Mesodermal cell (in vitro differentiated cells): ENCODE results near the gene TMEM132C.
"Not testable (repeated sequence)": the region's sequence is repeated elsewhere in the genome, so short reads cannot be mapped to it uniquely, and the experiment has no call there.

Experiments used
- H3K27ac ChIP-seq: 2 replicates; pipeline ENCODE4 v1.7.0; 2013; ENCODE audit warnings: mild to moderate bottlenecking, low read depth, low read length, moderate library complexity; ENCODE audit not compliant: severe bottlenecking
- H3K36me3 ChIP-seq: 2 replicates; pipeline ENCODE4 v1.7.1; 2013; ENCODE audit warnings: mild to moderate bottlenecking, low read length, moderate library complexity; ENCODE audit not compliant: control insufficient read depth, insufficient read depth
- H3K4me1 ChIP-seq: one replicate; pipeline ENCODE4 v1.7.1; 2013; ENCODE audit warnings: mild to moderate bottlenecking, low read length; ENCODE audit not compliant: insufficient read depth, control insufficient read depth, poor library complexity, severe bottlenecking
- H3K4me3 ChIP-seq: 2 replicates; pipeline ENCODE4 v1.7.0; 2013; ENCODE audit warnings: low read length, control low read depth, mild to moderate bottlenecking; ENCODE audit not compliant: insufficient read depth, poor library complexity, severe bottlenecking; ENCODE audit errors: extremely low read depth
- H3K9me3 ChIP-seq: 2 replicates; pipeline ENCODE4 v1.7.1; 2013; ENCODE audit warnings: mild to moderate bottlenecking, low read length, moderate library complexity; ENCODE audit not compliant: control insufficient read depth
- WGBS, 2 experiments: methylation state at CpG; one replicate each; pipeline ENCODE4 v1.1.5; 2013; ENCODE audit warnings: missing lambda C conversion rate in 2 of 2; ENCODE audit not compliant: insufficient coverage in 2 of 2; 5-methylcytosine and 5-hydroxymethylcytosine counted together

The TMEM132C gene

GRCh38 chr12:128471491-128471890 lies 204.5 kb downstream of the TMEM132C start:
- WGBS, 2 experiments = 93% methylated on average over 1 of the region's 2 CpGs; no CpG with 5 or more reads in 1 of the 2 experiments

GRCh38 chr12:128474916-128475315 lies 207.9 kb downstream of the TMEM132C start:
- H3K27ac ChIP-seq = no peak overlapping the region
- H3K36me3 ChIP-seq = no peaks in the 10 kb centered on the region
- no peak overlapping the region for H3K4me3 ChIP-seq
- no peaks in the 10 kb centered on the region for H3K4me1 ChIP-seq
- 61 to 66% methylated on average over 6 to 8 of the region's 10 CpGs for WGBS, 2 experiments
- H3K9me3 ChIP-seq = no peaks in the 10 kb centered on the region

More at GRCh38 chr12:128471491-128471890, 204.5 kb downstream of the TMEM132C start:
- H3K4me3 ChIP-seq = no peak overlapping the region
- H3K27ac ChIP-seq = no peak overlapping the region
- no peaks in the 10 kb centered on the region for H3K36me3 ChIP-seq
- no peaks in the 10 kb centered on the region for H3K9me3 ChIP-seq
- H3K4me1 ChIP-seq = no peaks in the 10 kb centered on the region

- Histone ChIP-seq H3K4me3 (no peak overlapping the region), H3K4me1 (no peaks in the 10 kb centered on the region), H3K9me3 (no peaks in the 10 kb centered on the region), H3K27ac (no peak overlapping the region), H3K36me3 (no peaks in the 10 kb centered on the region)
- 87 to 92% methylated on average over 6 of the region's 7 CpGs for WGBS, 2 experiments
Observed at GRCh38 chr12:128476266-128476665, 209.3 kb downstream of the TMEM132C start.

- Histone ChIP-seq H3K4me1 (no peaks in the 10 kb centered on the region), H3K27ac (no peak overlapping the region), H3K36me3 (no peaks in the 10 kb centered on the region), H3K9me3 (no peaks in the 10 kb centered on the region), H3K4me3 (no peak overlapping the region)
- WGBS, 2 experiments = 84 to 89% methylated on average over 3 to 4 of the region's 9 CpGs
Observed at GRCh38 chr12:128483526-128484255, 216.7 kb downstream of the TMEM132C start.

GRCh38 chr12:128497376-128497775 lies 230.4 kb downstream of the TMEM132C start:
- not testable (repeated sequence) for H3K27ac ChIP-seq, H3K36me3 ChIP-seq, H3K9me3 ChIP-seq, H3K4me3 ChIP-seq, H3K4me1 ChIP-seq
- WGBS, 2 experiments = 87 to 94% methylated on average over 13 of the region's 13 CpGs

- H3K27ac ChIP-seq = no peak overlapping the region
- no peak overlapping the region for H3K4me3 ChIP-seq
- no peaks in the 10 kb centered on the region for H3K4me1 ChIP-seq
- H3K36me3 ChIP-seq = no peaks in the 10 kb centered on the region
- no peaks in the 10 kb centered on the region for H3K9me3 ChIP-seq
- WGBS, 2 experiments = 88 to 95% methylated on average over 6 to 7 of the region's 7 CpGs
Observed at GRCh38 chr12:128507470-128507869, 240.5 kb downstream of the TMEM132C start.

GRCh38 chr12:128509170-128509569 lies 242.2 kb downstream of the TMEM132C start:
- Histone ChIP-seq H3K9me3 (no peaks in the 10 kb centered on the region), H3K4me1 (no peaks in the 10 kb centered on the region), H3K36me3 (no peaks in the 10 kb centered on the region), H3K27ac (no peak overlapping the region), H3K4me3 (no peak overlapping the region)
- WGBS, 2 experiments = 74 to 100% methylated on average over 1 to 2 of the region's 4 CpGs

- Histone ChIP-seq H3K36me3 (no peaks in the 10 kb centered on the region), H3K4me3 (no peak overlapping the region), H3K27ac (no peak overlapping the region), H3K4me1 (no peaks in the 10 kb centered on the region), H3K9me3 (no peaks in the 10 kb centered on the region)
- WGBS, 2 experiments = 91 to 96% methylated on average over 7 to 8 of the region's 8 CpGs
Observed at GRCh38 chr12:128510511-128510910, 243.5 kb downstream of the TMEM132C start.

GRCh38 chr12:128513331-128513730 lies 246.4 kb downstream of the TMEM132C start:
- Histone ChIP-seq H3K9me3 (no peaks in the 10 kb centered on the region), H3K27ac (no peak overlapping the region)
- 69 to 79% methylated on average over 5 to 6 of the region's 6 CpGs for WGBS, 2 experiments

GRCh38 chr12:128513831-128514230 lies 246.9 kb downstream of the TMEM132C start:
- WGBS, 2 experiments = 66 to 71% methylated on average over 4 to 5 of the region's 6 CpGs
- Histone ChIP-seq H3K4me1 (no peaks in the 10 kb centered on the region), H3K4me3 (no peak overlapping the region), H3K9me3 (no peaks in the 10 kb centered on the region), H3K27ac (no peak overlapping the region), H3K36me3 (no peaks in the 10 kb centered on the region)

More at GRCh38 chr12:128513331-128513730, 246.4 kb downstream of the TMEM132C start:
- no peaks in the 10 kb centered on the region for H3K36me3 ChIP-seq
- H3K4me1 ChIP-seq = no peaks in the 10 kb centered on the region
- H3K4me3 ChIP-seq = no peak overlapping the region

GRCh38 chr12:128518644-128519043 lies 251.7 kb downstream of the TMEM132C start:
- no peak overlapping the region for H3K4me3 ChIP-seq
- peaks cover 4% of the 10 kb centered on the region for H3K9me3 ChIP-seq
- no peaks in the 10 kb centered on the region for H3K4me1 ChIP-seq
- 100% methylated on average over 1 of the region's 4 CpGs; no CpG with 5 or more reads in 1 of the 2 experiments for WGBS, 2 experiments
- H3K27ac ChIP-seq = no peak overlapping the region
- no peaks in the 10 kb centered on the region for H3K36me3 ChIP-seq
